ENCODE data around the gene MSI2.
"Not testable (repeated sequence)": the region's sequence is repeated elsewhere in the genome, so short reads cannot be mapped to it uniquely, and the experiment has no call there.

Gene MSI2

DNA sequence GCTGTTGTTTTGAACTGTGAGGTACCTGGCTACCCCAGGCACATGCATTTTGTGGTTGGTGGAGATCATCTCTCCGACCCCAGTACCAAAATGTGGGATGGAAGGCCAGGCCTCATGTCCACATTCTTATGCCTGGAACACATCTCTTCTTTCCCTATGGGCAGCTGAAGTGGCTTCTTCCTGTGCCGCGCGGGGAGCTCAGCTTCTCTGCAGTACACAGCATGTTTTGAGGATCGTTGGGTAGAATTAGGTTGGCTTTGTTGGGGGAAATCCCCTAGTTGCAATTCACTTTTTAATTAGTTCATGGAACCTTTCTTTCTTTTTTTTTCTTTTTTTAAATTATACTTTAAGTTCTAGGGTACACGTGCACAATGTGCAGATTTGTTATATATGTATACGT is 242.1 kb downstream of the MSI2 start:
- H3K4me1 ChIP-seq (ENCODE audit: control insufficient read depth, insufficient read depth, low read length), result no peaks in the 10 kb centered on the region
- no peak overlapping the region for H3K4me3 ChIP-seq (ENCODE audit: low read length)
- no peaks in the 10 kb centered on the region for H3K27me3 ChIP-seq (ENCODE audit: control insufficient read depth, insufficient read depth, low read length)
- H3K9ac ChIP-seq (ENCODE audit: low read length), result no peak overlapping the region
- H3K36me3 ChIP-seq (ENCODE audit: control insufficient read depth, insufficient read depth, low read length), result no peaks in the 10 kb centered on the region
- H3K27ac ChIP-seq (ENCODE audit: low read depth, low read length), result no peak overlapping the region

DNA sequence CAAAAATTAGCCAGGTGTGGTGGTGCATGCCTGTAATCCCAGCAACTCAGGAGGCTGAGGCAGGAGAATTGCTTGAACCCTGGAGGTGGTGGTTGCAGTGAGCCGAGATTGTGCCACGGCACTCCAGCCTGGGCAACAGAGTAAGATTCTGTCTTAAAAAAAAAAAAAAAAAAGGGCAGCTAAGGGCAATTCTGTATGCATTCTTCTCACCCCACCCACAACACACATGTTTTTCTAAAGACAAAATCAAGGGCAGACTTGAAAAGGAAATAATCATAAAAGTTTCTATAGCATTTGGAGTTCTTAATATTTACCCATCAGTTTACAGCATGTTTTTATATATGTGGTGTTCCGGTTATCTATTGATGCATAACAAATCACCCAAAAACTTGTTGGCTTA is 242.9 kb downstream of the MSI2 start:
- H3K27me3 ChIP-seq (ENCODE audit: control insufficient read depth, insufficient read depth, low read length); H3K4me3 ChIP-seq (ENCODE audit: low read length); H3K4me1 ChIP-seq (ENCODE audit: control insufficient read depth, insufficient read depth, low read length); H3K36me3 ChIP-seq (ENCODE audit: control insufficient read depth, insufficient read depth, low read length); H3K27ac ChIP-seq (ENCODE audit: low read depth, low read length); H3K9ac ChIP-seq (ENCODE audit: low read length): not testable (repeated sequence)

- Histone ChIP-seq H3K4me3 (ENCODE audit: low read length) (no peak overlapping the region), H3K4me1 (ENCODE audit: control insufficient read depth, insufficient read depth, low read length) (no peaks in the 10 kb centered on the region), H3K27me3 (ENCODE audit: control insufficient read depth, insufficient read depth, low read length) (no peaks in the 10 kb centered on the region), H3K9ac (ENCODE audit: low read length) (no peak overlapping the region), H3K36me3 (ENCODE audit: control insufficient read depth, insufficient read depth, low read length) (no peaks in the 10 kb centered on the region), H3K27ac (ENCODE audit: low read depth, low read length) (no peak overlapping the region)
Observed at GRCh38 chr17:57499648-57500049, 243.3 kb downstream of the MSI2 start.

GRCh38 chr17:57501016-57501415 is 244.7 kb downstream of the MSI2 start:
- H3K4me1 ChIP-seq (ENCODE audit: control insufficient read depth, insufficient read depth, low read length), result no peaks in the 10 kb centered on the region

GRCh38 chr17:57502022-57502421 is 245.7 kb downstream of the MSI2 start:
- Histone ChIP-seq H3K27ac (ENCODE audit: low read depth, low read length) (no peak overlapping the region), H3K27me3 (ENCODE audit: control insufficient read depth, insufficient read depth, low read length) (no peaks in the 10 kb centered on the region), H3K36me3 (ENCODE audit: control insufficient read depth, insufficient read depth, low read length) (no peaks in the 10 kb centered on the region), H3K4me3 (ENCODE audit: low read length) (no peak overlapping the region), H3K9ac (ENCODE audit: low read length) (no peak overlapping the region), H3K4me1 (ENCODE audit: control insufficient read depth, insufficient read depth, low read length) (no peaks in the 10 kb centered on the region)

More at GRCh38 chr17:57501016-57501415, 244.7 kb downstream of the MSI2 start:
- Histone ChIP-seq H3K36me3 (ENCODE audit: control insufficient read depth, insufficient read depth, low read length) (no peaks in the 10 kb centered on the region), H3K9ac (ENCODE audit: low read length) (no peak overlapping the region), H3K27ac (ENCODE audit: low read depth, low read length) (no peak overlapping the region), H3K27me3 (ENCODE audit: control insufficient read depth, insufficient read depth, low read length) (no peaks in the 10 kb centered on the region), H3K4me3 (ENCODE audit: low read length) (no peak overlapping the region)

- Histone ChIP-seq H3K4me1 (ENCODE audit: control insufficient read depth, insufficient read depth, low read length) (no peaks in the 10 kb centered on the region), H3K27ac (ENCODE audit: low read depth, low read length) (no peak overlapping the region), H3K36me3 (ENCODE audit: control insufficient read depth, insufficient read depth, low read length) (no peaks in the 10 kb centered on the region), H3K4me3 (ENCODE audit: low read length) (no peak overlapping the region), H3K9ac (ENCODE audit: low read length) (no peak overlapping the region), H3K27me3 (ENCODE audit: control insufficient read depth, insufficient read depth, low read length) (no peaks in the 10 kb centered on the region)
Observed at GRCh38 chr17:57502811-57503241, 246.5 kb downstream of the MSI2 start.

DNA sequence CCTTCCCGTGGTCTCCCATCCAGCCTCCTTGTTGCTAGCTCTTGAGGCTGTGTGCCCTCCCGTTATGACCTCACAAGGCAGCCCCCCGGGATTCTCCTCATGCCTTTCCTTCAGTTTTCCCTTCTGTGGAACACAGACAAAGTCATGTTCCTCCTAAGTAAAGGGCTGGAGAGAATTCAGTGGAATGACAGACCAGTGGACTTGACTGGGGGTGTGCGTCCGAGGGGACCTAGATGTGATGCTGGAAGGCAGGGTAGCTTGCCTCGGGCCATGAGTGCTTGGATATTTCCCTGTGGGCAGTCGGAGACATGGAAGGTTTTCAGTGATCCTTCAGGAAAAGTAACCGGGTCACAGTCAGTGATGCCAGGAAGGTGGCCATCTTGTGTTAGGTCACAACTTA is 247.9 kb downstream of the MSI2 start:
- Histone ChIP-seq H3K27ac (ENCODE audit: low read depth, low read length) (no peak overlapping the region), H3K4me1 (ENCODE audit: control insufficient read depth, insufficient read depth, low read length) (no peaks in the 10 kb centered on the region), H3K9ac (ENCODE audit: low read length) (no peak overlapping the region), H3K4me3 (ENCODE audit: low read length) (no peak overlapping the region), H3K36me3 (ENCODE audit: control insufficient read depth, insufficient read depth, low read length) (no peaks in the 10 kb centered on the region), H3K27me3 (ENCODE audit: control insufficient read depth, insufficient read depth, low read length) (no peaks in the 10 kb centered on the region)

GRCh38 chr17:57505841-57506773 is 249.8 kb downstream of the MSI2 start:
- H3K27ac ChIP-seq (ENCODE audit: low read depth, low read length), result no peak overlapping the region
- no peak overlapping the region for H3K9ac ChIP-seq (ENCODE audit: low read length)

GRCh38 chr17:57506774-57507127 is 250.4 kb downstream of the MSI2 start:
- Histone ChIP-seq H3K4me3 (ENCODE audit: low read length) (no peak overlapping the region), H3K4me1 (ENCODE audit: control insufficient read depth, insufficient read depth, low read length) (no peaks in the 10 kb centered on the region), H3K27me3 (ENCODE audit: control insufficient read depth, insufficient read depth, low read length) (no peaks in the 10 kb centered on the region), H3K27ac (ENCODE audit: low read depth, low read length) (no peak overlapping the region), H3K36me3 (ENCODE audit: control insufficient read depth, insufficient read depth, low read length) (no peaks in the 10 kb centered on the region), H3K9ac (ENCODE audit: low read length) (no peak overlapping the region)

More at GRCh38 chr17:57505841-57506773, 249.8 kb downstream of the MSI2 start:
- H3K4me3 ChIP-seq (ENCODE audit: low read length), result no peak overlapping the region
- H3K27me3 ChIP-seq (ENCODE audit: control insufficient read depth, insufficient read depth, low read length), result no peaks in the 10 kb centered on the region
- no peaks in the 10 kb centered on the region for H3K4me1 ChIP-seq (ENCODE audit: control insufficient read depth, insufficient read depth, low read length)
- H3K36me3 ChIP-seq (ENCODE audit: control insufficient read depth, insufficient read depth, low read length), result no peaks in the 10 kb centered on the region

- H3K4me1 ChIP-seq (ENCODE audit: control insufficient read depth, insufficient read depth, low read length), result no peaks in the 10 kb centered on the region
- H3K27ac ChIP-seq (ENCODE audit: low read depth, low read length), result no peak overlapping the region
- no peak overlapping the region for H3K9ac ChIP-seq (ENCODE audit: low read length)
- no peak overlapping the region for H3K4me3 ChIP-seq (ENCODE audit: low read length)
- no peaks in the 10 kb centered on the region for H3K36me3 ChIP-seq (ENCODE audit: control insufficient read depth, insufficient read depth, low read length)
- no peaks in the 10 kb centered on the region for H3K27me3 ChIP-seq (ENCODE audit: control insufficient read depth, insufficient read depth, low read length)
Observed at GRCh38 chr17:57507828-57508227, 251.5 kb downstream of the MSI2 start.

GRCh38 chr17:57508671-57509070 is 252.3 kb downstream of the MSI2 start:
- no peak overlapping the region for H3K4me3 ChIP-seq (ENCODE audit: low read length)
- H3K27ac ChIP-seq (ENCODE audit: low read depth, low read length), result no peak overlapping the region
- no peaks in the 10 kb centered on the region for H3K4me1 ChIP-seq (ENCODE audit: control insufficient read depth, insufficient read depth, low read length)
- no peaks in the 10 kb centered on the region for H3K27me3 ChIP-seq (ENCODE audit: control insufficient read depth, insufficient read depth, low read length)
- H3K36me3 ChIP-seq (ENCODE audit: control insufficient read depth, insufficient read depth, low read length), result no peaks in the 10 kb centered on the region
- no peak overlapping the region for H3K9ac ChIP-seq (ENCODE audit: low read length)

DNA sequence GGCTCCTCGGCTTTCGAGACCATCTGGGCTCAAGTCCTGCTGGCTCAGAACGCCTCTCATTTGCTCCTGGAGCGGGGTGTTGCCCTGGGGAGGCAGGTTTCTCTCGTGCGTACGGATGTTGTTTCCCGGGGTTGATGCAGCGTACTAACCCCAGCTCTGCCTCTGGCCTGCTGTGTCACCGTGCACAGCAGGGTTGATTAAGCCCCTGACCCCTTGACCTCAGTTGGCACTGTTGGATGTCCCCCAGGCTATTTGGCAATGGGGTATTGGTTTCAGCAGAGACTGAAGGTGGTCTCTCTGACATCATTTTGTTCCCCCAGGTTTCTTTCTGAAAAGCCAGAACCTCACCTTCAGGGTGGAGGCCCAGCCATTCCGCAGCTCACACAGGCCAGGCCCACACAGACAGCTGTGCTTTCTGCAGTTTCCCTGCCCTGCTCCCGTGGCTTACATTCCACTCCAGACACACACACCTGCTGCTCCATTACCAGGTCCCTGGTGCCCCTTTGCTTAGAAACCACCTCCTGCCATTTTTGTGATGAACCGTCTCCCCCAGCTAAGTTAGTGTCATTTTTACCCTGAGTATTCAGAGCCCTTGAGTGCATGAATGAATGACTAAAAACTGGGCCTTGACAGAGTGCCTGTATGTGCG is 255.3 kb downstream of the MSI2 start:
- Histone ChIP-seq H3K9ac (ENCODE audit: low read length) (no peak overlapping the region), H3K36me3 (ENCODE audit: control insufficient read depth, insufficient read depth, low read length) (no peaks in the 10 kb centered on the region), H3K4me1 (ENCODE audit: control insufficient read depth, insufficient read depth, low read length) (no peaks in the 10 kb centered on the region), H3K27me3 (ENCODE audit: control insufficient read depth, insufficient read depth, low read length) (no peaks in the 10 kb centered on the region), H3K27ac (ENCODE audit: low read depth, low read length) (no peak overlapping the region), H3K4me3 (ENCODE audit: low read length) (no peak overlapping the region)

DNA sequence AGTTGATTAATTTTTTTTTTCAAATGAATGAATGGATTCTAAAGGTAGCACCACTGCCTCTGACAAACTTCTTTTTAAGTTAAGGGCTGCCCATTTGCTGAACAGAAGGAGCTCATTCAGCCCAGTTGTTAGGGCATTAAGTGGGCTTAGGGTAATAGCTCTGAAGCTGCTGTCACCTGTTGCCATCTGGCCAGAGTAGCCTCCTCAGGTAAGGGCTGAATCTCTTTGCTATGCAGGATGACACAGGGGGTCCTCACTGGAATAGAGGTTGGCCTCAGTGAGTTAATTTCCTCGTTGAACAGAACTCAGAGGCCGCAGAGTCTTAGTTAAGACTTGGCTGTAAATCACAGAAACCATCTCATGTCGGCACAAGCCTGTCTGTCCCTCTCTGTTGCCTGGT is 255.9 kb downstream of the MSI2 start:
- Histone ChIP-seq H3K4me3 (ENCODE audit: low read length) (no peak overlapping the region), H3K27me3 (ENCODE audit: control insufficient read depth, insufficient read depth, low read length) (no peaks in the 10 kb centered on the region), H3K4me1 (ENCODE audit: control insufficient read depth, insufficient read depth, low read length) (no peaks in the 10 kb centered on the region), H3K27ac (ENCODE audit: low read depth, low read length) (no peak overlapping the region), H3K36me3 (ENCODE audit: control insufficient read depth, insufficient read depth, low read length) (no peaks in the 10 kb centered on the region), H3K9ac (ENCODE audit: low read length) (no peak overlapping the region)
